Measurements from ENCODE around the gene PRSS53. TPM values are rescaled to one million over a fixed set of nuclear protein-coding genes. Genes with fewer than 3 reads are reported as not detected.
"Not testable (repeated sequence)": the region's sequence is repeated elsewhere in the genome, so short reads cannot be mapped to it uniquely, and the experiment has no call there.

Gene PRSS53
- 1.5 and 2.4 TPM in 2 replicates for total RNA-seq (2012; rRNA removed)

GRCh38 chr16:31088459-31089183 lies at the start of gene PRSS53:
Gene PRSS53, minus strand, starts transcription at chr16:31088943. Its CDS starts 134 bp downstream, at chr16:31088809.
- H3K9ac ChIP-seq (ENCODE audit: low read depth, low read length): no peak within 1 kb of the TSS
- H3K4me1 ChIP-seq (ENCODE audit: control insufficient read depth, insufficient read depth, low read length): peaks cover 25% of the 10 kb centered on the region
- H3K36me3 ChIP-seq (ENCODE audit: insufficient read depth, low read length): peaks cover 49% of the 10 kb centered on the region
- no peaks in the 10 kb centered on the region for H3K27me3 ChIP-seq (ENCODE audit: control insufficient read depth, insufficient read depth, low read length)
- H3K4me2 ChIP-seq (ENCODE audit: low read length): no peak within 1 kb of the TSS
- H3K9me3 ChIP-seq (replicated peaks; ENCODE audit: low read length): no peaks in the 10 kb centered on the region
- no peak within 1 kb of the TSS for H3K4me3 ChIP-seq (ENCODE audit: low read length)

GRCh38 chr16:31136822-31137499 lies 48.2 kb upstream of the PRSS53 start:
- peaks cover 26% of the 10 kb centered on the region for H3K4me1 ChIP-seq (ENCODE audit: control insufficient read depth, insufficient read depth, low read length)
- H3K4me3 ChIP-seq (ENCODE audit: low read length); H3K4me2 ChIP-seq (ENCODE audit: low read length); H3K9me3 ChIP-seq (replicated peaks; ENCODE audit: low read length); H3K9ac ChIP-seq (ENCODE audit: low read depth, low read length); H3K27me3 ChIP-seq (ENCODE audit: control insufficient read depth, insufficient read depth, low read length); H3K36me3 ChIP-seq (ENCODE audit: insufficient read depth, low read length): not testable (repeated sequence)

GRCh38 chr16:31136287-31136662 lies 47.5 kb upstream of the PRSS53 start:
- H3K27me3 ChIP-seq (ENCODE audit: control insufficient read depth, insufficient read depth, low read length): no peaks in the 10 kb centered on the region
- H3K4me1 ChIP-seq (ENCODE audit: control insufficient read depth, insufficient read depth, low read length): peaks cover 19% of the 10 kb centered on the region

GRCh38 chr16:31135535-31136286 lies 47.0 kb upstream of the PRSS53 start, which contains the start of gene PRSS8:
Gene PRSS8, minus strand, starts transcription at chr16:31135727. Its CDS starts 229 bp downstream, at chr16:31135498.
- Histone ChIP-seq H3K36me3 (ENCODE audit: insufficient read depth, low read length) (peaks cover 6% of the 10 kb centered on the region), H3K4me3 (ENCODE audit: low read length) (no peak within 1 kb of the TSS), H3K27me3 (ENCODE audit: control insufficient read depth, insufficient read depth, low read length) (no peaks in the 10 kb centered on the region), H3K4me2 (ENCODE audit: low read length) (no peak within 1 kb of the TSS), H3K9ac (ENCODE audit: low read depth, low read length) (no peak within 1 kb of the TSS), H3K4me1 (ENCODE audit: control insufficient read depth, insufficient read depth, low read length) (peaks cover 16% of the 10 kb centered on the region), H3K9me3 (replicated peaks; ENCODE audit: low read length) (no peaks in the 10 kb centered on the region)

More at GRCh38 chr16:31136287-31136662, 47.5 kb upstream of the PRSS53 start:
- no peak overlapping the region for H3K9ac ChIP-seq (ENCODE audit: low read depth, low read length)
- no peak overlapping the region for H3K4me3 ChIP-seq (ENCODE audit: low read length)
- H3K36me3 ChIP-seq (ENCODE audit: insufficient read depth, low read length): peaks cover 6% of the 10 kb centered on the region
- H3K9me3 ChIP-seq (replicated peaks; ENCODE audit: low read length): no peaks in the 10 kb centered on the region
- H3K4me2 ChIP-seq (ENCODE audit: low read length): no peak overlapping the region

GRCh38 chr16:31134625-31135534 lies 46.1 kb upstream of the PRSS53 start:
- no peak overlapping the region for H3K9ac ChIP-seq (ENCODE audit: low read depth, low read length)

GRCh38 chr16:31134091-31134571 lies 45.4 kb upstream of the PRSS53 start:
- Histone ChIP-seq H3K4me2 (ENCODE audit: low read length) (no peak overlapping the region), H3K36me3 (ENCODE audit: insufficient read depth, low read length) (peaks cover 6% of the 10 kb centered on the region), H3K9ac (ENCODE audit: low read depth, low read length) (no peak overlapping the region), H3K4me1 (ENCODE audit: control insufficient read depth, insufficient read depth, low read length) (peaks cover 25% of the 10 kb centered on the region), H3K4me3 (ENCODE audit: low read length) (no peak overlapping the region), H3K27me3 (ENCODE audit: control insufficient read depth, insufficient read depth, low read length) (no peaks in the 10 kb centered on the region), H3K9me3 (replicated peaks; ENCODE audit: low read length) (no peaks in the 10 kb centered on the region)

More at GRCh38 chr16:31134625-31135534, 46.1 kb upstream of the PRSS53 start:
- H3K4me3 ChIP-seq (ENCODE audit: low read length): no peak overlapping the region
- H3K4me2 ChIP-seq (ENCODE audit: low read length): no peak overlapping the region
- no peaks in the 10 kb centered on the region for H3K9me3 ChIP-seq (replicated peaks; ENCODE audit: low read length)
- peaks cover 6% of the 10 kb centered on the region for H3K36me3 ChIP-seq (ENCODE audit: insufficient read depth, low read length)
- H3K27me3 ChIP-seq (ENCODE audit: control insufficient read depth, insufficient read depth, low read length): no peaks in the 10 kb centered on the region
- H3K4me1 ChIP-seq (ENCODE audit: control insufficient read depth, insufficient read depth, low read length): peaks cover 20% of the 10 kb centered on the region

- H3K4me1 ChIP-seq (ENCODE audit: control insufficient read depth, insufficient read depth, low read length): peaks cover 18% of the 10 kb centered on the region
- H3K4me3 ChIP-seq (ENCODE audit: low read length): no peak overlapping the region
- H3K36me3 ChIP-seq (ENCODE audit: insufficient read depth, low read length): peaks cover 6% of the 10 kb centered on the region
- no peaks in the 10 kb centered on the region for H3K9me3 ChIP-seq (replicated peaks; ENCODE audit: low read length)
- H3K9ac ChIP-seq (ENCODE audit: low read depth, low read length): no peak overlapping the region
- H3K27me3 ChIP-seq (ENCODE audit: control insufficient read depth, insufficient read depth, low read length): no peaks in the 10 kb centered on the region
- no peak overlapping the region for H3K4me2 ChIP-seq (ENCODE audit: low read length)
Measured at GRCh38 chr16:31133046-31133501, 44.3 kb upstream of the PRSS53 start.

- peaks cover 10% of the 10 kb centered on the region for H3K36me3 ChIP-seq (ENCODE audit: insufficient read depth, low read length)
Measured at GRCh38 chr16:31132303-31132979, 43.7 kb upstream of the PRSS53 start.

GRCh38 chr16:31131841-31132271 lies 43.1 kb upstream of the PRSS53 start:
- Histone ChIP-seq H3K9ac (ENCODE audit: low read depth, low read length) (no peak overlapping the region), H3K4me3 (ENCODE audit: low read length) (no peak overlapping the region), H3K4me1 (ENCODE audit: control insufficient read depth, insufficient read depth, low read length) (peaks cover 18% of the 10 kb centered on the region), H3K4me2 (ENCODE audit: low read length) (no peak overlapping the region), H3K36me3 (ENCODE audit: insufficient read depth, low read length) (peaks cover 10% of the 10 kb centered on the region), H3K9me3 (replicated peaks; ENCODE audit: low read length) (no peaks in the 10 kb centered on the region), H3K27me3 (ENCODE audit: control insufficient read depth, insufficient read depth, low read length) (no peaks in the 10 kb centered on the region)

More at GRCh38 chr16:31132303-31132979, 43.7 kb upstream of the PRSS53 start:
- Histone ChIP-seq H3K27me3 (ENCODE audit: control insufficient read depth, insufficient read depth, low read length) (no peaks in the 10 kb centered on the region), H3K4me3 (ENCODE audit: low read length) (no peak overlapping the region), H3K9me3 (replicated peaks; ENCODE audit: low read length) (no peaks in the 10 kb centered on the region), H3K4me2 (ENCODE audit: low read length) (no peak overlapping the region), H3K9ac (ENCODE audit: low read depth, low read length) (no peak overlapping the region), H3K4me1 (ENCODE audit: control insufficient read depth, insufficient read depth, low read length) (peaks cover 18% of the 10 kb centered on the region)

GRCh38 chr16:31131416-31131815 lies 42.7 kb upstream of the PRSS53 start:
- H3K9ac ChIP-seq (ENCODE audit: low read depth, low read length): no peak overlapping the region
- no peaks in the 10 kb centered on the region for H3K27me3 ChIP-seq (ENCODE audit: control insufficient read depth, insufficient read depth, low read length)
- H3K36me3 ChIP-seq (ENCODE audit: insufficient read depth, low read length): peaks cover 10% of the 10 kb centered on the region

More at GRCh38 chr16:31131416-31131815, 42.7 kb upstream of the PRSS53 start:
- no peaks in the 10 kb centered on the region for H3K9me3 ChIP-seq (replicated peaks; ENCODE audit: low read length)
- H3K4me2 ChIP-seq (ENCODE audit: low read length): no peak overlapping the region
- no peak overlapping the region for H3K4me3 ChIP-seq (ENCODE audit: low read length)
- peaks cover 18% of the 10 kb centered on the region for H3K4me1 ChIP-seq (ENCODE audit: control insufficient read depth, insufficient read depth, low read length)

All from skeletal muscle satellite cell (primary cell).